Stimulated activated naive CD4-positive, alpha-beta T cell (primary cell): ENCODE data around the gene VGLL3.
"Not testable (repeated sequence)": the region's sequence is repeated elsewhere in the genome, so short reads cannot be mapped to it uniquely, and the experiment has no call there.

ENCODE experiments used
- DNase-seq, 6 experiments: peaks; one replicate each; lab custom pipeline; 2025; lab: John Stamatoyannopoulos, UW

VGLL3 gene

GRCh38 chr3:86989006-86989405, 1.9 kb downstream of the VGLL3 start:
- DNase-seq = no peak

DNA sequence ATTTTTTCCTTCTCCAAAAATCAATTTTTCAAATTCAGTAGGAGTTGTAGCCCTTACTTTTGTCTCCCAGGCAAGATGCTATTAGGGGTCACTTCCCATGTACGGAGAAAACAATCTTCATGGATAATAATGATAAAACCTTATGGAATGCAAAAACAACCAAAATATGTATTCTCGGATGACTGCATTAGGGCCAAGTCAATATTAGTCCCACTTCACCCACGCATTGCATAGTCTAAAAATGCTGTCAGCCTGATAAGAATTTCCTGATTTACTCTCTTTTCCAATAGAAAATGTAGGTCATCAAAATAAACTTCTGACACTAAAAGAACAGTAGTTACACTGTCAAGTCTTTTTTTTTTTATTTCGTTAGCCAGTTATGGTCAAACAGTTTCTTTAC, 2.7 kb downstream of the VGLL3 start:
- no peak for DNase-seq

DNA sequence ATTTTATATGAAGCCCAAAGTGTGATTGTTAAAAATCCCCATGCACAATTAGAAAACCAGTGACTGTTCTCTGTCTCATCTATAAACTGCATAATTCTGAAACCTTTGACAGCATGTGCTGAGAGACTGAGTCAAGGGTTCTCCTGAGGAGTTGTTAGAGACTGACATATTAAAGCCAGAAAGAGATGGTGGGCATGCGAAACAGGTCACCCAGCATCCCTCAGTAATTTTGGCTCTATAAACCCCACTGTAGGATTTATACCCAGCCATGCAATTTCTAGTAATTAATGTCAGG, 3.6 kb downstream of the VGLL3 start:
- no peak for DNase-seq

- DNase-seq = no peak
Observed at GRCh38 chr3:86986671-86987420, 4.1 kb downstream of the VGLL3 start.

GRCh38 chr3:86985181-86985826, 5.6 kb downstream of the VGLL3 start:
- DNase-seq = no peak

- no peak for DNase-seq
Observed at GRCh38 chr3:86984271-86984670, 6.7 kb downstream of the VGLL3 start.

DNA sequence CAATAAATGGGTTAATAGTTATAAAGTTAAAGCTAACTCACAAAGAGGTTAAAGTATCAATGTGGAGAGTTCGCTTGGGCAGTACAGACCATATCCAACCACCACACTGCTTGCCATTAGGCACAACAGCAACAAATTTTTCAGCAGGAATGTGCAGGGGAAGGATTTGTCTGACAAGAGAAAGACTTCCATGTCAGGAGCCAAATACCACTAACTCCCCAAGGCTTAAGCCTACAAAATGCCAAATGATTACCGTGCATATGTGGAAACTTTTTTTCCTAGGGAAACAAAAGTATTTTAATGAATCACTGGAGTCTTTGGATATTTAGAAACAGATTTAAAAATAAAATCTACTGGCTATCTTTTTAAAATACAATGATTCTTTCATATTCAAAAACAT, 8.1 kb downstream of the VGLL3 start:
- no peak for DNase-seq

DNA sequence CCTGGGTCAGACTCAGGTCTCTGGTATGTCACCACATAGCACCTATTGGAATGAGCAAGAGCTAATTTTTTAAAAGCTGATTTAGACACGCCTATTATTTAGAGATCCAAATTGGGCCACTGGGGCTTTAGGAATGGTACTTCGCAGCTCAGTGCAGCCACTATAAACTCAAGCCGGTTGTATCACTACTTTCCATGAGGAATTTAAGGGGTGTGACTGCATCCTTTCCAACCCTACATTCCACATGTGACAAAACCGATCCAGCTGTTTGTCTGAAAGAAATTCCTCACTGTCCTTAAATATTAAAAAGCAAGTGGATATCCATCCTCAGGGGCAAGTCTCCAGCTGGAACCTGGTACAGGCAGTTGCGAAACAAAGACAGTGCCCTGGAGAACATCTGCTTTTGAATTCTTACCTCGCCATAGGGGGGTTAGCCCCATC, 12.8 kb downstream of the VGLL3 start:
- DNase-seq = no peak

- DNase-seq = no peak
Observed at GRCh38 chr3:86976219-86976618, 14.7 kb downstream of the VGLL3 start.

DNA sequence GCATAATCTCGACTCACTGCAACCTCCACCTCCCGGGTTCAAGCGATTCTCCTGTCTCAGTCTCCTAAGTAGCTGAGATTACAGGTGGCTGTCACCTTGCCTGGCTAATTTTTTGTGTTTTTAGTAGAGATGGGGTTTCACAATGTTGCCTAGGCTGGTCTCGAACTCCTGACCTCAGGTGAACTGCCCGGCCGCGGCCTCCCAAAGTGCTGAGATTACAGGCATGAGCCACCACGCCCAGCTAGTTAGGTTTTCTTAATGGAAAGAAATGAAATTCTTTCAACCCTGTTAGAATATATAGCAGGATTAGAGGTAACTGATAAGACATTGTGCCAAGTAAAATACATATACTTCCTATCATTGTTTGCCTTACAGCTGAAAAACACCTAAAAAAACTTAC, 16.8 kb downstream of the VGLL3 start:
- DNase-seq = not testable (repeated sequence)

GRCh38 chr3:86973440-86973839, 17.5 kb downstream of the VGLL3 start:
- DNase-seq = no peak

DNA sequence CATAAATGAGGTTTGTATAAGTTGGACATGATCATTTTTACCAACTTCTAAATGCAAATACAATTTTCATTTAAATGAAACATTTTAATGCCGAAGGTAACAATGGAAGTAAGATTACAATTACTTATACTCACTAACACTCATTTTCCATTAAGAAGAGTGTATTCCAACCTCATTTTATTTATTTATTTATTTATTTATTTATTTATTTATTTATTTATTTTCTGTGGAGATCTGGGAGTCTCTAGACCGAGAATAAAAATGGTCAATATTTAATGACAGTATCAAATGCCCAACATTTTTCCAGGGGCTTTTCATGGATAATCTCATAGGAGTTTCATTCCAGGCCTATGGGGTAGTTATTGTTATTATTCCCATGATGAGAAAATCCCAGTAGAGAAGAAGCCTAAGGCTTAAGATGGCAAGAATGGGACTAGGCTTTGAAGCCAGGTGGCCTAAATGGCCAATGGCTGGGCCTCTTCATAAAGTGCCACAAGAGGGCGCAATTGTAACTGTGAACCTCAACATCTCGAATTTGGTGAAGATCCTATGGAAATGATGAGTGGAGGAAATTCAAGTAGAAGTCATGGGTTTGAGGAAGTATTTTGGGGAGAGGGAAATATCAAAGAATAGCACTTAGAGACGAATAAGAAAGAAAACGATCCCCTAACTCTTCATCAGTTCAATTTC, 21.3 kb downstream of the VGLL3 start:
- DNase-seq = no peak

DNA sequence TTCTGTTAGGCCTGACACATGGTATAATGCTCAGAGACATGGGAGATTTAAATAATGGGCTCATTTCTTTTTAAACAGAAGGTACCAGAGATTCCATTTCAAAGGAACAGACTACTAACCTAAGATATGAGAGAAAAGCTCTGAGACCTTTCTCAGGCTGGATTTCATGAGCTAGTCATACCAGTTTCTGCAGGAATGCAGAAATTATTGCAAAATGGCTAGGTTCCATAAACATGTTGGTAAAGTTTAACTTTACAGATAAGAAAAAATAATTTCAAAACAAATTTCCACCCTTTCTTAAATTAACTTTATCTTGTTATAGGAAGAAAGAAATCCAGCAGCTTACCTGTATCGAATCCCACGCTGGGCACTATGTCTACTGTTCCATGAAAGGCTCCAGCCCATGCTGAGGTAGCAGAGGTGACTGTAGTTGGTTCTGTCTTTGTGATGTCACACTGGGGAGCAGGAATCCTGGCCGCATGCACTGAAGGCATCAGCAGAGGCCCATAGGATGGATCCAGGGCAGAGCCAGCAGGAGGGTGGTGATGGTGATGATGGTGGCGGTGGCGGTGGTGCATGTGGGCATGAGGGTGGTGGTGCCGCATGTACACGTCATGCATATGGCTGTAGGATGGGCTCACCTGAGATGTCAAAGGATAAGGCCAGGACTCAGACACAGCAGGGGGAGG, 22.6 kb downstream of the VGLL3 start:
- no peak for DNase-seq

DNA sequence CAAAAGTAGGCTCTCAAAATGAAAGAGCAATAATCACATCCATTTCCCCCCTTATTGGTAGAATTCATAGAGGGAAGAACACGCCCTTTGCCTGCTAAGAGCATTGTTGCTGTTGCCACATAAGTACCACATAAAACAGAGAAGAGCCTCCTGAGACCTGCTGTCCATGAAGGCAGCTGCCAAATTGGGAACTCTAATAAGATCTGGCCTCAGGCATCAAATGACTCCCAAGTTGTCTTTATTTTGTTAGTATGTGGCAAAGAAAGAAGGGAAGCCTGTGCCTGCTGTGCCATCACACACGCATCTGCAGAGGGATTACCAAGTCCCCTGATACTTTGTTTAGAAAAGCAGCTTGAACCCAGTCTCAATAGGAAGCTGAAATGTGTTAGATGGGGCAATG, 23.9 kb downstream of the VGLL3 start:
- DNase-seq = no peak

GRCh38 chr3:86965166-86965565, 25.8 kb downstream of the VGLL3 start:
- DNase-seq = no peak

DNA sequence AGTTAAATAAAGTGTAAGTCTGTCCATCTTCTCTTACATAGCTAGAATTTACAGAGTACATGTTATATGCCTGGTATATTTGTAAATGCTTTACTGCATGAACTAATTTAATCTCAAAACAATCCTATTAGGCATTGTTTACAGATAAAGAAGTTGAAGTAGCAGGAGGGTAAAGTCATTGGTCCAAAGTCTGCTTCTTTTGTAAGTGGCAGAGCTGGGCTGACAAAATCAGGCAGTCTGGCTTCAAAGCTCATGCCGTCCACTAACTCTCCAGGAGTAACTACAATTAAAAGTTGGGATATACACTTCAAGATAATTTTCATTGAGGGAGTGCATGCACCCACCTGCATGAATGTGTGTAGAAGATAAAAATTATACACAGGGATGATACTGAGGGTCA, 27.3 kb downstream of the VGLL3 start:
- DNase-seq = no peak

DNA sequence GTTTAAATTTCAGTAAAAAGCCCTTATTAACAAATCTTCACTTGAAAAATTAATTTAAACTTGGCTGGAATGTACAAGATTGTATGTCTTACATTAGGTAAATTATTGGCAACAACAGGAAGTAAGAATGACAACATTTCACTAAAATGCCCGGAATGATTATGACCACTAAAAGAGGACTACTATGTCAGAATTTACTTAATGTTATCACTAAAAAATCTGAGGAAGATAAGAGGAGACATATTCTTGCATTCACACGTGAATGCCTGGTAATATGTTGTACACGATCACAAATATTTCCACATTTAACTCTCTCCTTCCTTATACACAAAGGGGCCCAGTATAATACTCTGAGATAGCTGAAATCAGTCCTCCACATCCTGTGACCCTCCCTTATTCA, 29.7 kb downstream of the VGLL3 start:
- no peak for DNase-seq

DNA sequence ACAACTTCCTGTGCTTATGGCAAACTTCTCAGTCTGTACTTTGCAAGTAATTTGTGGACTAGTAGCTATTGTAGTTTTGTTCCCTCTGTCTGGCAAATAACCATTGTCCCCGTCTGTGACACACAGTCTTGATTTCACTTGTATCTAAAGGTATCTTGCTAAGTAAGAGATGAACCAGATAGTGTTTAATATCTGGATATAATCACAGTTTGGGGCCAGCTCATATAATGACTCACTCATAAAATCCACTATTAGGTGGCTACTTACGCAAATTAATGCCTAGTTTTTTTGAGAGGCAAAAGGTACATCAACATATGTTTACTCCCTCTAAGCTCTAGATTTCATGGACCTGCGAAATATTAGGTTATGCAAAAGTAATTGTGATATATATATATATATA, 30.4 kb downstream of the VGLL3 start:
- DNase-seq = no peak

DNA sequence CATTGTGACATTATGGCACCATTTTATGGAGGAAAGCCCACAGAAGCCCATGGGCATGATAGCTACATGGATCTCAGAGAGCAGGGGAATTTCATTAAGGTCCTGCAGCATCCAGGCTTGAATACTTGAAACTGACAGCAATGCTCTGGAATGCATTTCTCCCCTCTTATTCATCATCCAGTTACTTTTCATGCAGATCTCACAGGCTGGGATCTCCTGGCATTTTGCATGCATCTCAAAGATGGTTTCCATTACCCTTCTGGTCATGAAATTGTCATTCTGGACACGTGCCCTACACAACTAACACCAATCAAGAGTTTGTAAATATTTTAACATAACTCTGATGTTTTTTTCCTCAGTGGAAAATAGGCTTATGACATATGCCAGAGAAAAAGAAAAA, 32.4 kb downstream of the VGLL3 start:
- DNase-seq = no peak

- DNase-seq = no peak
Observed at GRCh38 chr3:86954747-86955146, 36.2 kb downstream of the VGLL3 start.

DNA sequence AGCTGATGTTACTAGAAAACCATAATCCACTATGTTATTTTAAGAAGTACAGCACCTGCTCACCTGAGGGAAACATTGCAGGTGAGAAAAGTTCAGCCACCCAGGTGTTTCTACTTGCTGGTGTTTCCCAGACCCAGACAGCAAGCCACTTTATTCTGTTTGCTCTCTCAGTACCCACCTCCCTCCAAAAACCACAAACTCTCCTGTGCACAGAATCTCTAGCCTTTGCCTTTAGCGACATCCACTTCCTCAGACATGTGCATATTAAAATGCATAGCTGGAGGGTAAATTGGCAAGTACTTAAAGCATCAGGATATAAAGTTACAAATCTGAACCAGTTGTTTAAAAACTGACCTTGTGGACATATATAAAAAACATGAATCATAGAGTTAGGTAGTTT, 36.7 kb downstream of the VGLL3 start:
- DNase-seq = no peak

- DNase-seq = no peak
Observed at GRCh38 chr3:86951322-86951721, 39.6 kb downstream of the VGLL3 start.

DNA sequence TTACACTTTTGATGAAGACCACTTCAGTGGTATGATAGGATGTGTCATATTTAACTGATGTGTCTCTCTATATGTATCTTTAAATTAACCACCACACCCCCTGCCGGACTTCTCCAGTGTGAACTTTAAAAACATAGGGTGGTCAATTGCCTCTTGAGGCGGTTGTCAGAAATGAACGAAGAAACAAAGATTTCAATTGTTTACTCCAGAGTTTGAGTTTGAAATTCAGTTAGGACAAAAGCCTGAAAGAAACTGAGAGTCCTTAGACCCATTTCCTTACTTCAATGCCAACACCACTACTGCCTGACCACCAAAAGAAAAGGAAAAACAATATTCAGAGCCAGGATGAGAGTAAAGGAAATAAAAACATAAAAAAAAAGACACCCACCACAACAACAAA, 40.2 kb downstream of the VGLL3 start:
- no peak for DNase-seq
